Spleen (tissue), 7 donors: ENCODE measurements around the gene DSCAML1.

Experiments
- CTCF ChIP-seq, 11 experiments: fragments of 200-600 bp in 7 of 11; fragments of 450-650 bp in 4 of 11; sonication (generic) in 4 of 11; IDR thresholded peaks in 8 of 11; conservative IDR thresholded peaks in 3 of 11; 1 replicate in 7 of 11; 2 replicates in 4 of 11; pipeline versions ENCODE4 v1.4.0 to v1.8.0; 2016 to 2021; ENCODE audit warnings: antibody characterized with exemption in 11 of 11, inconsistent platforms in 4 of 11, mild to moderate bottlenecking in 1 of 11
- POLR2A ChIP-seq, 3 donors: fragments of 450-650 bp; IDR thresholded peaks; one replicate each; pipeline ENCODE4 v1.5.1; 2017; ENCODE audit warnings: antibody characterized with exemption in 3 of 3, mild to moderate bottlenecking in 1 of 3
- POLR2AphosphoS5 ChIP-seq, 3 donors: sonication (generic); formaldehyde crosslinking; IDR thresholded peaks; one replicate each; pipeline ENCODE4 v1.5.1; 2017; ENCODE audit warnings: antibody characterized with exemption in 3 of 3
- donor health status: DM: no; HTN: no; CAD: no; lungs with moderate emphysema.
- donor health status: DM: no; HTN: no; CAD: no.
- donor health status: DM: no; HTN: no; CAD: no.

GRCh38 chr11:117549417-117549816 is 247.6 kb downstream of the DSCAML1 start:
- no peak for TF ChIP-seq POLR2A (IDR thresholded peaks at IDR 0.05)
- no peak for TF ChIP-seq CTCF (IDR thresholded peaks at IDR 0.05 in 8 of 11, conservative IDR thresholded peaks at IDR 0.05 in 3 of 11)
- TF ChIP-seq POLR2AphosphoS5 (IDR thresholded peaks at IDR 0.05) = no peak
